ENCODE measurements around the gene MRPL14. TPM values are rescaled to one million over a fixed set of nuclear protein-coding genes. Genes with fewer than 3 reads are reported as not detected.

Gene MRPL14
- total and polyA plus RNA-seq, 10 of the 15 experiments (the other 5 are each of a cell fraction or from before 2014, with no cell fraction given) = 80.5 to 294 (median 122) TPM

DNA sequence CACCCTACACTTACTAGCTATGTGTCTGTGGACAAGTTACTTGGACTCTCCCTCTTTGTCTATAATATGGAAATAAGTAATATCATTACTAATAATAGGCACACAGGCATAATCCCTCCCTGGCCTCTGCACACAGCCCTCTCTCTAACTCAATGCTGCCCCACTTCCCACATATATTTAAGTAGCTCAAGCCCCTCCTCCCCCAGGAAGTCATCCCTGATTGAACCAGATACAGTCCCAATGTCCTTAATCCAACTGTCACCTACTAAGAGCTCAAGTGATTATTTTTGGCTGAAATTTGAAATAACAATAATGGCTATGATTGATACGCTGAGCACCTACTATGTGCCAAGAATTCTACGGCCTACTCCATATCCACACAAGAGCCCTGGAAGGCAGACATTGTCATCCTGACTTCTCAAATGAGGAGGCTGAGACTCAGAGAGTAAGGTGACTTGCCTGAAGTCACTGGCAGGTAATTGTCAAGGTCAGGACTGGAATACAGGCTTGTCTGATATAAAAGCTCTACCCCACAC lies 29.4 kb downstream of the MRPL14 start:
- no peaks in the 10 kb centered on the region for H3K4me1 ChIP-seq (ENCODE audit: control insufficient read depth, insufficient read depth, low read length)
- no peaks in the 10 kb centered on the region for H3K27me3 ChIP-seq (replicated peaks in 1 of 2; ENCODE audit: control insufficient read depth in 2 of 2, insufficient read depth in 2 of 2, low read length in 1 of 2)
- RAD21 ChIA-PET (ENCODE audit: unreplicated experiment) = interaction anchor here (0.8 to 1.7 kb wide), 7 partner anchors 30 to 373 kb away, joined by 3 to 10 read pairs (median 3); partner anchors contain the start of genes MRPL14 and TMEM63B
- H4K20me1 ChIP-seq (ENCODE audit: control insufficient read depth, insufficient read depth) = no peaks in the 10 kb centered on the region
- no peak overlapping the region for H3K27ac ChIP-seq (ENCODE audit: control insufficient read depth, insufficient read depth)
- in situ Hi-C loops (cut with MboI) = no loop called here
- no peaks in the 10 kb centered on the region for H3K9me3 ChIP-seq (replicated peaks; ENCODE audit: control insufficient read depth, insufficient read depth, low read length)
- FAIRE-seq (no peak), ATAC-seq (no peak), DNase-seq (ENCODE audit: low read depth, low spot score) (no peak)
- no TSS peak for BruUV-seq (replicated peaks)
- H3K4me2 ChIP-seq (ENCODE audit: control insufficient read depth, insufficient read depth) = no peak overlapping the region
- CTCF ChIA-PET = interaction anchor here (0.5 to 6.5 kb wide), 23 partner anchors 9 to 240 kb away, joined by 3 to 85 read pairs (median 4); partner anchors contain the start of gene HSP90AB1
- no peaks in the 10 kb centered on the region for H3K79me2 ChIP-seq (ENCODE audit: control insufficient read depth, insufficient read depth, low read length)
- no peak overlapping the region for H3K9ac ChIP-seq (ENCODE audit: control insufficient read depth, insufficient read depth, low read length)
- TF ChIP-seq SRF (IDR thresholded peaks at IDR 0.05; ENCODE audit: low read depth in 2 of 2, low read length in 2 of 2) = no peak
- no peak for TF ChIP-seq TARDBP (IDR thresholded peaks at IDR 0.05; ENCODE audit: borderline replicate concordance)
- TF ChIP-seq, protein P1, sequence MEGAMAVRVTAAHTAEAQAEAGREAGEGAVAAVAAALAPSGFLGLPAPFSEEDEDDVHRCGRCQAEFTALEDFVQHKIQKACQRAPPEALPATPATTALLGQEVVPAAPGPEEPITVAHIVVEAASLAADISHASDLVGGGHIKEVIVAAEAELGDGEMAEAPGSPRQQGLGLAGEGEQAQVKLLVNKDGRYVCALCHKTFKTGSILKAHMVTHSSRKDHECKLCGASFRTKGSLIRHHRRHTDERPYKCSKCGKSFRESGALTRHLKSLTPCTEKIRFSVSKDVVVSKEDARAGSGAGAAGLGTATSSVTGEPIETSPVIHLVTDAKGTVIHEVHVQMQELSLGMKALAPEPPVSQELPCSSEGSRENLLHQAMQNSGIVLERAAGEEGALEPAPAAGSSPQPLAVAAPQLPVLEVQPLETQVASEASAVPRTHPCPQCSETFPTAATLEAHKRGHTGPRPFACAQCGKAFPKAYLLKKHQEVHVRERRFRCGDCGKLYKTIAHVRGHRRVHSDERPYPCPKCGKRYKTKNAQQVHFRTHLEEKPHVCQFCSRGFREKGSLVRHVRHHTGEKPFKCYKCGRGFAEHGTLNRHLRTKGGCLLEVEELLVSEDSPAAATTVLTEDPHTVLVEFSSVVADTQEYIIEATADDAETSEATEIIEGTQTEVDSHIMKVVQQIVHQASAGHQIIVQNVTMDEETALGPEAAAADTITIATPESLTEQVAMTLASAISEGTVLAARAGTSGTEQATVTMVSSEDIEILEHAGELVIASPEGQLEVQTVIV (IDR thresholded peaks at IDR 0.05; ENCODE audit: borderline replicate concordance, partially characterized antibody) = no peak
- TF ChIP-seq NR2C2 (IDR thresholded peaks at IDR 0.05; ENCODE audit: borderline replicate concordance, control insufficient read depth, insufficient read length, low read depth) = no peak
- no peak for TF ChIP-seq POU2F2 (IDR thresholded peaks at IDR 0.05; ENCODE audit: borderline replicate concordance, low read depth, low read length)
- TF ChIP-seq, protein P2, sequence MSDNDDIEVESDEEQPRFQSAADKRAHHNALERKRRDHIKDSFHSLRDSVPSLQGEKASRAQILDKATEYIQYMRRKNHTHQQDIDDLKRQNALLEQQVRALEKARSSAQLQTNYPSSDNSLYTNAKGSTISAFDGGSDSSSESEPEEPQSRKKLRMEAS (IDR thresholded peaks at IDR 0.05; ENCODE audit: low read depth, low read length) = no peak
- TF ChIP-seq PML (IDR thresholded peaks at IDR 0.05; ENCODE audit: low read length) = no peak
- no peak for TF ChIP-seq RELA (IDR thresholded peaks at IDR 0.05; ENCODE audit: borderline replicate concordance, partially characterized antibody)
- TF ChIP-seq IRF4 (IDR thresholded peaks at IDR 0.05; ENCODE audit: low read depth, low read length) = no peak
- TF ChIP-seq MYC (IDR thresholded peaks at IDR 0.05; ENCODE audit: insufficient read depth, insufficient read length, insufficient replicate concordance, low read length, severe bottlenecking) = no peak
- no peak for TF ChIP-seq BHLHE40 (IDR thresholded peaks at IDR 0.05; ENCODE audit: borderline replicate concordance in 1 of 2, low read depth in 2 of 2, low read length in 1 of 2)
- H2AFZ ChIP-seq (ENCODE audit: control insufficient read depth, low read depth, low read length) = no peak overlapping the region
- 97% methylated on average over 2 of the region's 2 CpGs for WGBS (ENCODE audit: insufficient coverage, insufficient replicate concordance, low lambda C conversion rate, missing lambda C conversion rate)
- intact Hi-C loops (cut with micrococcal nuclease; ENCODE audit: unreplicated experiment) = no loop called here
- SMC1A ChIA-PET (ENCODE audit: uncharacterized antibody, unreplicated experiment) = interaction anchor here (0.8 to 3.4 kb wide), 9 partner anchors 10 to 238 kb away, joined by 3 to 17 read pairs (median 3); no protein-coding TSS in a partner anchor
- no peak overlapping the region for H3K4me3 ChIP-seq
- H3K36me3 ChIP-seq (ENCODE audit: control insufficient read depth in 2 of 2, insufficient read depth in 2 of 2, low read length in 1 of 2) = peaks cover 3 to 6% of the 10 kb centered on the region in 2 experiments; a peak in 3 of 4 replicates
- POLR2A ChIA-PET = interaction anchor here (0.6 kb wide), 2 partner anchors 456 to 462 kb away, joined by 3 read pairs; partner anchors contain the start of gene MAD2L1BP

Measured in GM12878 (cell line).